Mesothelial cell of epicardium (in vitro differentiated cells): ENCODE data around the gene REPIN1. TPM values are rescaled to one million over a fixed set of nuclear protein-coding genes. Genes with fewer than 3 reads are reported as not detected.

Experiments
- DNase-seq, 2 experiments: peaks; one replicate each; pipeline ENCODE4 v3.0.0; 2021; ENCODE audit warnings: low spot score in 2 of 2; ENCODE audit not compliant: unreplicated experiment in 2 of 2
- H3K27ac Mint-ChIP-seq: 2 replicates; pipeline ENCODE4 v1.8.0; 2021; ENCODE audit warnings: mixed read lengths
- H3K27me3 Mint-ChIP-seq: 2 replicates; pipeline ENCODE4 v1.8.0; 2021; ENCODE audit warnings: low read depth, mixed read lengths
- H3K36me3 Mint-ChIP-seq: 2 replicates; pipeline ENCODE4 v1.8.0; 2021; ENCODE audit warnings: mixed read lengths
- H3K4me1 Mint-ChIP-seq: 2 replicates; pipeline ENCODE4 v1.8.0; 2021; ENCODE audit warnings: mixed read lengths
- H3K4me3 Mint-ChIP-seq: 2 replicates; pipeline ENCODE4 v1.8.0; 2021; ENCODE audit warnings: mild to moderate bottlenecking, moderate library complexity, mixed read lengths
- H3K9me3 Mint-ChIP-seq: 2 replicates; pipeline ENCODE4 v1.8.0; 2021; ENCODE audit warnings: mixed read lengths
- total RNA-seq: library from RNA; stranded (reverse); gene quantifications from 3 replicates; pipeline ENCODE4 v1.2.1, GENCODE V29; 2021
- TF ChIP-seq, protein P1 (sequence below): fragments of 200-600 bp; sonication (generic); IDR thresholded peaks from one replicate; pipeline ENCODE4 v1.5.0; 2021; ENCODE audit warnings: antibody characterized with exemption; ENCODE audit not compliant: unreplicated experiment

REPIN1 gene
- total RNA-seq, 1 donor from 2014 or later, result 148 TPM

DNA sequence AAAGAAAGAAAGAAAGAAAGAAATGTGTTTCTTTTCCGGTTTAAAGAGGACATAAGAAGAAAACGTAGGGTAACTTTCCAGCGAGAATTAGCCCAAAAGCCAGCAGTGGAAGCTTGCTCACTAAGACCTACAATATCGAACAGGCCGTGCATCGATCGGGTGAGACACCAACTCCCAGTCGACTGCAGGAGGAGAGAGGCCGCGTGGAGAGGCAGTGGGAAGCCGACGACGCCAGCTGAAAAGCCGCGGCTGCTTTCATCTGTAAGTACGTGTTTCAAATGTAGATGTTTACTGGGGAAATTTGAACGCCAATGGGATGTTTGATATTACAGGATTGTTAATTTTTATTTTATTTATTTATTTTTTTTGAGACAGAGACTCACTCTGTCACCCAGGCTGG, 53.2 kb downstream of the REPIN1 start:
- Mint-ChIP-seq H3K9me3 (no peaks in the 10 kb centered on the region), H3K27me3 (peaks cover 8% of the 10 kb centered on the region), H3K36me3 (no peaks in the 10 kb centered on the region), H3K27ac (no peak overlapping the region), H3K4me1 (peaks cover 3% of the 10 kb centered on the region), H3K4me3 (no peak overlapping the region)
- TF ChIP-seq, protein P1, sequence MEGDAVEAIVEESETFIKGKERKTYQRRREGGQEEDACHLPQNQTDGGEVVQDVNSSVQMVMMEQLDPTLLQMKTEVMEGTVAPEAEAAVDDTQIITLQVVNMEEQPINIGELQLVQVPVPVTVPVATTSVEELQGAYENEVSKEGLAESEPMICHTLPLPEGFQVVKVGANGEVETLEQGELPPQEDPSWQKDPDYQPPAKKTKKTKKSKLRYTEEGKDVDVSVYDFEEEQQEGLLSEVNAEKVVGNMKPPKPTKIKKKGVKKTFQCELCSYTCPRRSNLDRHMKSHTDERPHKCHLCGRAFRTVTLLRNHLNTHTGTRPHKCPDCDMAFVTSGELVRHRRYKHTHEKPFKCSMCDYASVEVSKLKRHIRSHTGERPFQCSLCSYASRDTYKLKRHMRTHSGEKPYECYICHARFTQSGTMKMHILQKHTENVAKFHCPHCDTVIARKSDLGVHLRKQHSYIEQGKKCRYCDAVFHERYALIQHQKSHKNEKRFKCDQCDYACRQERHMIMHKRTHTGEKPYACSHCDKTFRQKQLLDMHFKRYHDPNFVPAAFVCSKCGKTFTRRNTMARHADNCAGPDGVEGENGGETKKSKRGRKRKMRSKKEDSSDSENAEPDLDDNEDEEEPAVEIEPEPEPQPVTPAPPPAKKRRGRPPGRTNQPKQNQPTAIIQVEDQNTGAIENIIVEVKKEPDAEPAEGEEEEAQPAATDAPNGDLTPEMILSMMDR, result no peak
- DNase-seq, result no peak

Other genes starting within 250 kb of the REPIN1 start
- gene LRRC61, start 45.5 kb upstream of the REPIN1 start, total RNA-seq, result 3.3 to 4.0 TPM (median 3.4 TPM) in 3 replicates
- 0.40 to 0.84 TPM (median 0.47 TPM) in 3 replicates for gene ACTR3C, start 45.3 kb upstream of the REPIN1 start, total RNA-seq
- 24.9 to 26.4 TPM (median 26.2 TPM) in 3 replicates for gene RARRES2, start 27.2 kb upstream of the REPIN1 start, total RNA-seq
- 13.3 to 14.9 TPM (median 14.8 TPM) in 3 replicates for gene ZNF775, start 10.5 kb downstream of the REPIN1 start, total RNA-seq
- not detected in 3 replicates for gene GIMAP8, start 81.8 kb downstream of the REPIN1 start, total RNA-seq
- not detected in 3 replicates for gene GIMAP7, start 146.1 kb downstream of the REPIN1 start, total RNA-seq
- gene GIMAP4, start 198.6 kb downstream of the REPIN1 start, total RNA-seq, result not detected in 3 replicates